ENCODE results near the gene ZFHX2. TPM values are rescaled to one million over a fixed set of nuclear protein-coding genes. Genes with fewer than 3 reads are reported as not detected.
A peak's percentile ranks its signal among the peaks of the same experiment; 100 is the strongest.
"Not testable (repeated sequence)": the region's sequence is repeated elsewhere in the genome, so short reads cannot be mapped to it uniquely, and the experiment has no call there.

The ZFHX2 gene
- total and polyA plus RNA-seq, 8 donors, result 2.9 to 6.2 (median 4.9) TPM

DNA sequence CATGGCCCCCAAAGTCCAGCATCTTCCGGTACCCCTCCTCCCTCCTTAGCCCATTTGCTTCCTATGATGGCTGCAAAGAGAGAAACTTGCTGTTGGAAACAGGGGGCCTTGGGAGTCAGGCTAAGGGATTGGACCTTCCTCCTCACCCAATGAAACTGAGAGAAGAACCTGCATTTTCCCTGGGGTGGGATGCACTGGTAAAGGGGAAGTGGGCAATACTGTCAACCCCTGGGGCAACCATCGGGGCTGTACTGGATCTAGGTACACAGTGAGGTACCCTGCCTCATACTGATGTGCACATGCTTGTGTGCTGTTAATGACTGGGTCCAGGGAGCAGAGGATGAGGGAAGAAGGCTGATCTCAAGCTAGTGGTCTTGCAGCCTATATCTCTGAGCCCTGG is 38.0 kb upstream of the ZFHX2 start:
- no peak for TF ChIP-seq CTCF (IDR thresholded peaks at IDR 0.05)
- no peaks in the 10 kb centered on the region for H3K27me3 ChIP-seq
- H3K9me3 ChIP-seq, result no peaks in the 10 kb centered on the region
- H3K36me3 ChIP-seq, result no peaks in the 10 kb centered on the region
- no peak overlapping the region for H3K4me3 ChIP-seq
- DNase-seq (no peak), ATAC-seq (no peak)
- H3K4me1 ChIP-seq, result peaks cover 0 to 5% of the 10 kb centered on the region in 2 donors
- intact Hi-C loops (cut with DNase I), result no loop called here
- no peak overlapping the region for H3K27ac ChIP-seq

- Histone ChIP-seq H3K27me3 (no peaks in the 10 kb centered on the region), H3K9me3 (no peaks in the 10 kb centered on the region), H3K4me1 (peaks cover 0 to 5% of the 10 kb centered on the region in 2 donors), H3K4me3 (no peak overlapping the region), H3K36me3 (no peaks in the 10 kb centered on the region), H3K27ac (no peak overlapping the region)
- peak; percentile 65 to 79 for TF ChIP-seq CTCF (IDR thresholded peaks at IDR 0.05)
- DNase-seq (peak; percentile 83 to 93 (median 88)), ATAC-seq (peak; percentile 100)
- intact Hi-C loops (cut with DNase I), result no loop called here
Observed at GRCh38 chr14:23588884-23589598, 37.5 kb upstream of the ZFHX2 start.

GRCh38 chr14:23584527-23585203 is 33.1 kb upstream of the ZFHX2 start:
- intact Hi-C loops (cut with DNase I), result not testable (repeated sequence)
- DNase-seq, result peak in 1 of 4 donors; percentile 53

GRCh38 chr14:23583761-23584526 is 32.4 kb upstream of the ZFHX2 start:
- H3K9me3 ChIP-seq; DNase-seq; H3K27ac ChIP-seq; H3K4me1 ChIP-seq; H3K36me3 ChIP-seq; intact Hi-C loops (cut with DNase I); H3K4me3 ChIP-seq; ATAC-seq: not testable (repeated sequence)
- peaks cover 0 to 38% of the 10 kb centered on the region in 2 donors for H3K27me3 ChIP-seq

More at GRCh38 chr14:23584527-23585203, 33.1 kb upstream of the ZFHX2 start:
- H3K27me3 ChIP-seq, result peaks cover 0 to 31% of the 10 kb centered on the region in 2 donors
- not testable (repeated sequence) for H3K4me3 ChIP-seq, H3K4me1 ChIP-seq, H3K36me3 ChIP-seq, ATAC-seq, H3K27ac ChIP-seq, H3K9me3 ChIP-seq

- intact Hi-C loops (cut with DNase I), result no loop called here
- Histone ChIP-seq H3K27me3 (peaks cover 2 to 46% of the 10 kb centered on the region in 2 donors), H3K4me3 (no peak overlapping the region), H3K27ac (no peak overlapping the region), H3K9me3 (no peaks in the 10 kb centered on the region), H3K4me1 (no peaks in the 10 kb centered on the region), H3K36me3 (no peaks in the 10 kb centered on the region)
- DNase-seq (no peak), ATAC-seq (no peak)
- no peak for TF ChIP-seq CTCF (IDR thresholded peaks at IDR 0.05)
Observed at GRCh38 chr14:23582906-23583760, 31.6 kb upstream of the ZFHX2 start.

Measured in left lung (tissue), 10 donors.